HG03064 (cell line): Measurements from ENCODE around the gene DIP2C.
"Not testable (repeated sequence)": the region's sequence is repeated elsewhere in the genome, so short reads cannot be mapped to it uniquely, and the experiment has no call there.

Source experiments
- ATAC-seq: cut with Tn5 transposase; IDR thresholded peaks from one replicate; pipeline ENCODE4 v1.9.1; 2021; ENCODE audit warnings: low read depth; ENCODE audit not compliant: unreplicated experiment

Gene DIP2C

DNA sequence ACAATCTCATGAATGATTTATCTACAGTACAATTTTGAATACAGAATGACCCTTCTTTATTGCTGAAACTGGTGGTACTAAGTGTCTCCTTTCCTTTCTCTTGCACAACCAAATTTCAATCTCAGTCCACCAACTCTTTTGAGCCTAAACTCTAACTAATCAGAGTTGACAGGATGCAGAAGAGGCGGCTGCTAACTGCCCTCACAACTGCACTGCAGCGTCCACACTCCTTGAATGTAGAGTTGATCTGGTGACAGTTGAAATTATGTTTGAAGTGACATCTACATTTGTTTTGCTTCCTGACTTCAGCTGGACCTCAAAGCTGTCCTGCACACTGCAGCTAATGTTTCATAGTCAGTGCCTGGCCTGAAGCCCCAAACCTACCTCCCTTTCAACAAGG is 414.6 kb downstream of the DIP2C start:
- no peak for ATAC-seq

GRCh38 chr10:273088-273487 is 416.4 kb downstream of the DIP2C start:
- ATAC-seq = no peak

DNA sequence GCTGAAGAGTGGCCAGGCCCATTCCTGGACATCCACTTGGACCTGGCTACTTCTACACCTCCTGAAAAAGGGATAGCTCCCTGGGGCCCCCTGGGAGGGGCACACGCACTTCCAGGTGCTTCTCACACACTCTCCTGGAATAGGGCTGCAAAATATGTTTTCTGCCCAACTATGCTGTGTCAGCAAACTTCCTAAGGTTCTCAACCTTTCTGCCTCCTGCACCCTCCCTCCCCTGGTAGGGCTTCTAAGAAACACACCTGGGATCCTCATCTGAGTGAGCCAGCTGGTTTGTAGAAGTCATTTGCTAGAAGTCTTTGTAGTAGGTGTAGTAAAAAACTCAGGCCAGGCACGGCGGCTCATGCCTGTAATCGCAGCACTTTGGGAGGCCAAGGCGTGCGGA is 417.7 kb downstream of the DIP2C start:
- no peak for ATAC-seq

- no peak for ATAC-seq
Measured at GRCh38 chr10:271201-271600, 418.3 kb downstream of the DIP2C start.

GRCh38 chr10:269440-270074 is 419.9 kb downstream of the DIP2C start:
- ATAC-seq = no peak

GRCh38 chr10:267705-268104 is 421.8 kb downstream of the DIP2C start:
- no peak for ATAC-seq

- ATAC-seq = no peak
Measured at GRCh38 chr10:266974-267425, 422.5 kb downstream of the DIP2C start.

DNA sequence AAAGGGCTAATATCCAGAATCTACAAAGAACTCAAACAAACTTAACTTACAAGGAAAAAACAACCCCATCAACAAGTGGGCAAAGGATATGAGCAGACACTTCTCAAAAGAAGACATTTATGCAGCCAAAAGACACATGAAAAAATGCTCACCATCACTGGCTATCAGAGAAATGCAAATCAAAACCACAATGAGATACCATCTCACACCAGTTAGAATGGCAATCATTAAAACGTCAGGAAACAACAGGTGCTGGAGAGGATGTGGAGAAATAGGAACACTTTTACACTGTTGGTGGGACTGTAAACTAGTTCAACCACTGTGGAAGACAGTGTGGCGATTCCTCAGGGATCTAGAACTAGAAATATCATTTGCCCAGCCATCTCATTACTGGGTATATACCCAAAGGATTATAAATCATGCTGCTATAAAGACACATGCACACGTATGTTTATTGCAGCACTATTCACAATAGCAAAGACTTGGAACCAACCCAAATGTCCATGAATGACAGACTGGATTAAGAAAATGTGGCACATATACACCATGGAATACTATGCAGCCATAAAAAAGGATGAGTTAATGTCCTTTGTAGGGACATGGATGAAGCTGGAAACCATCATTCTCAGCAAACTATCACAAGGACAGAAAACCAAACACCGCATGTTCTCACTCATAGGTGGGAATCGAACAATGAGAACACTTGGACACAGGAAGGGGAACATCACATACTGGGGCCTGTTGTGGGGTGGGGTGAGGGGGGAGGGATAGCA is 423.5 kb downstream of the DIP2C start:
- ATAC-seq = not testable (repeated sequence)

GRCh38 chr10:265074-265440 is 424.4 kb downstream of the DIP2C start:
- ATAC-seq = not testable (repeated sequence)

- not testable (repeated sequence) for ATAC-seq
Measured at GRCh38 chr10:264160-265073, 425.1 kb downstream of the DIP2C start.

DNA sequence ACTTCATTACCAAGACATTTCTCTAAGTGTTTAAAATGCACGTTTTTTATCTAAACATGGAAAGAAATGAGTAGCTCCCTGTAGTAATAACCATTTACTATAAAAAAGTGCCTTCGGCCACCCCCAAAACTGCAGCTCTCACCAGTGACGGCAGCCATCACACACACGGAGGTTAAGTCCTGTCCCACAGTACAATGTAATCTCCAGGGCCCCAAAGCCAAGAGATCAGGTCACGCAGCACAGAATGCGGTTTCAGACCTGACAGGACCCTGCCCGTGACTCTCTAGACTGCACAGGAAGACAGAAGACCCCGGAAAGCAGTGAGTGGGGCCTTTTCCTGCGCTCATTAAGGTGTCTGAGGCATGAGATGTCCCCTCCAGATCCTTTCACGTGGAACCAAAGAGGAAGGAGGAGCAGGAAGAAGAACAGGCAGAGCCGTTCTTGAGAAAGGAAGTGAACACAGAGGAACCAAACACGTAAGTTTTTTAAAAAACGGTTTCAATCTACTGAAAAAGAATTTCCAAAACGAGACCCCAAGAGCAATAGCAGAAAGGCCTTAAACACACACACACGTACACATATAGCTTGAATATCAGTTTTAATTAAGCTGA is 428.5 kb downstream of the DIP2C start:
- no peak for ATAC-seq

DNA sequence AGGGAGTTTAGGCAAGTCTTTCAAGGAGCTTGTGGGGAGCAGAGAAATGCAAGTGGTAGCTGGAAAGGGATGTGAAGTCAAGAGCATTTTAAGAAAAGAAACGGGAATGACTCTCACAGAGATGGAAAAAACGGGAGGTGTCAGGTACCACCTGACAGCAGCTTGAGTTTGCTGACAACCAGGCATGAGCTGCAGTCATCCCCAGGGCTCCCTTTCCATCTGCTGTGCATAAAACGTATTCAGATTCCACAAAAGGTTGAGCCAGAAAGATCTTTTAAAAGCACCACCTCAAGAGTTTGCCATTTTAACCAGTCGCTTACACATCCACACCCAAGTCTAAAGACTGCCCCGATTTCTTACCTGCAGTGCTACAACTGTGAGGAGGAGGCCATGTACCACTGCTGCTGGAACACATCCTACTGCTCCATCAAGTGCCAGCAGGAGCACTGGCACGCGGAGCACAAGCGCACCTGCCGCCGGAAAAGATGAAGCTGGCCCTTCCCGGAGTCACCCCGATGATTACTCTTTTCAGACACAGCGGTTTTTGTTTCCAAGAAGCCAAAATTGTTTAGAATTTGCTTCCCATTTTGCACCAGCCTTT is 437.4 kb downstream of the DIP2C start:
- ATAC-seq = no peak

GRCh38 chr10:248307-248706 is 441.2 kb downstream of the DIP2C start:
- no peak for ATAC-seq

DNA sequence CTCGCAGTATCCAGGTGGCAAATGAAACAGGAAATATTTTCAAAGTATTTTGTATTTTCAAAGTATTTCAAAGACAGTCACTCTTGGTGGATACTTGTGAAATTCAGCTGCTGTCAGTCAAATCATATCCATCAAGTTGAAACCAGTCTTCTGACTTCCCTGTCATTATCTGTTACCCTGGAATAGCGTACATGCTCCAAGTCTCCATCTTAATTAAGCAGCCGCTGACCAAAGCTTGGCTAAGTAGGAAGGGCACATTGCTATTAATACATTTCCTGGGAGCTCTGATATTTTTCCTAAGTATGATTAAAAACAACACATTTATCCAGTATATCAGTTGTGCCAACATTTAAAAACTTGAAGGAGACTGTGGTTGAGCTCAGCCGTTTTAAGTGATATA is 442.0 kb downstream of the DIP2C start:
- ATAC-seq = no peak

DNA sequence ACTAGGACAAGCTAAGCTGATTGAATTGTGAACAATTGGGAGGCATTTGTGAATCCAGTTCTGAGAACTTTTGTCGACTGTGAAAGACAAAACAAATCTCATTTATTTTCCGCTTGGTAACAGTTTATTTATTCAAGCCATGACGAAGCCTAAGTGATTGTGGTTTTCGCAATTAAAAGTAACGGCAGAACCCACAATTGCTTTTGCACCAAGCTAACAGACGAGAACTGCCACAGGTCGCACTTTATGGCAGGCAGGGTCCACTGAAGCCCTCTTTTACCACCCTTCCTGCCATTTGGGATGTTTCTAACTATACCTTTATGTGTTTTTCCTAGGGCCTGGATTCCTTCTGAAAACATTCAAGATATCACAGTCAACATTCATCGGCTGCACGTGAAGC is 443.0 kb downstream of the DIP2C start:
- no peak for ATAC-seq

- no peak for ATAC-seq
Measured at GRCh38 chr10:244227-244626, 445.2 kb downstream of the DIP2C start.

DNA sequence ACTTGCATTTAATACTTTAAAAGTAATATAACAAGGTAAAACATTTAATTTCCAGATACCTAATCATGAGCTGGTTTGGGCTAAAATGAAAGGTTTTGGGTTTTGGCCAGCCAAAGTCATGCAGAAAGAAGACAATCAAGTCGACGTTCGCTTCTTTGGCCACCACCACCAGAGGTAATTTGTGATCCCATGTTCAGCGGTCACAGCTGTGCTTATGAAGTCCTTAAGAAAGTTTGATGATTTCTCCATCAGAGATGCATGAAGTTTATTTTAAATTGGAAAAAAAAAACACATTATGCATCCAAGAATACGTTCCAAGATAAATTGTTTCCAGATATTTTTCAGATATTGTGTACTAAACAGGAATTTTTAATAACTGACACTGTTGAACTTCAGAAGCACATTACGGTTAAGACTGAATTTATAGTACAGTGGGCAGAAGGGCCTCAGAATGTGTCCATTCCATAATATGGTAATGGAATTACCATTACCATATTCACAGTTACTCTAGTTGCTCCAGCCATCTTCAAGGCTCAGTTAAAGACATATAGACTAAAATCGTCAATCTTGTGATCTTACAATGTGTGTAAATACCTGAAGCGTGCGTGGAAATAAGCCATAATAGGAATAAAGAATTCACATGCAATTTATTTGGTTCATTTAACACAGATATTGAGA is 447.4 kb downstream of the DIP2C start:
- no peak for ATAC-seq

DNA sequence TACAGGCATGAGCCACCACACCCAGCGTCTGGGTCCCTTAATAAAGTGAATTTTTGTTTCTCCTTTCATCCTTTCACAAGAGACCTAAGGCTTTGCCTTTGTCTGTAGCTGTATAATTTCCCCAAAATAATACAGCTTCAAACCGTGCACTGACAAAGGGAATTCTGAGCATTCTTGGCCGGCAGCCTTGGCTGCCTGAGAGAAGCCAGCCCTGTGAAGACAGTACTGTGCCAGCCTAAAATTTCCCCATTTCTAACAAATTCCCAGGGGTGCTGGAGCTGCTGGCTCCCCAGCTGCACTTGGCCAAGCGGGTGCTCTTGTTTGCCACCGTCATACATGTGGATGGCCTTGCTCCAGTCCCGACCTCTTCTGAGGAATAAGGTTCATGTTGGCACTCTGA is 448.0 kb downstream of the DIP2C start:
- no peak for ATAC-seq

GRCh38 chr10:239109-239508 is 450.4 kb downstream of the DIP2C start:
- no peak for ATAC-seq

- ATAC-seq = no peak
Measured at GRCh38 chr10:235915-236314, 453.6 kb downstream of the DIP2C start.
